ENCODE results near the gene CTDSP2.

The CTDSP2 gene

DNA sequence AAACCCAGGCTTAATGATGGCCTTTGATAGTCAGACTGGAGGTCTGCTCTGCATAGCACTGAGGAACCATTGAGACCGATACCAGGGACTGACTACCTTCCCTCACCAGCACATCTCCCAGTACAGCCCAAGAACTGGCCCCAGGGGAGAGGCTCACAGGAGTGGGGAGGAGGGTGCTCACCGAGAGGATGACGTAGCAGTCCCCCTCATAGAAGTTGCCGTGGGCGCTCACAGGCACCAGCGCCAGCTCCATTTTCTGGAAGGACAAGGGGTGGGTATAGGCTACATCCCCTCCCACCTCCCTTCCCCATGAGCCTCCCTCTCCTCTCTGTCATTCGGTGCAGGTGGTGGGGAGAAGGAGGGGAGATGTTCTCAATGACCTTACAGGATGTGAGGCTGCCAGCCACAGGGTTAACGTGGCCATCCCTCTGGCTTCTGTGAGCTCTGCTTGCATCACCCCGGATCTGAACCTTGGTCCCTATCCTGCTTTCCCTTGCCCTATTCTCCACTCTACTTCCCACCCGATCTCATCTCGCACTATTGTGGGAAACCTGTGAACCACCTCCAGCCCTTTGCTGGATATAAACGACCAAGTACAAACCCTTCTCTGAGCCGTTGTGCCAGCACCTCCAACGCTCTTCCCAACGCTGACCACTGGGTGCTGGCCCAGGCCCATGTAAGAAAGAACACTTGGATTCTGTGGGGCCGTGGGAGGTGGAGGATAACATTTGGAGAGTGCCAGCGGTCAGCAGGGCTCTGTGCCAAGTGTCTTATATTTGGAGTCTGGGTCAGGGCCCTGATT lies 32.4 kb downstream of the CTDSP2 start:
- TF ChIP-seq ZNF274 (IDR thresholded peaks at IDR 0.05; ENCODE audit: low read depth, low read length) = no peak

DNA sequence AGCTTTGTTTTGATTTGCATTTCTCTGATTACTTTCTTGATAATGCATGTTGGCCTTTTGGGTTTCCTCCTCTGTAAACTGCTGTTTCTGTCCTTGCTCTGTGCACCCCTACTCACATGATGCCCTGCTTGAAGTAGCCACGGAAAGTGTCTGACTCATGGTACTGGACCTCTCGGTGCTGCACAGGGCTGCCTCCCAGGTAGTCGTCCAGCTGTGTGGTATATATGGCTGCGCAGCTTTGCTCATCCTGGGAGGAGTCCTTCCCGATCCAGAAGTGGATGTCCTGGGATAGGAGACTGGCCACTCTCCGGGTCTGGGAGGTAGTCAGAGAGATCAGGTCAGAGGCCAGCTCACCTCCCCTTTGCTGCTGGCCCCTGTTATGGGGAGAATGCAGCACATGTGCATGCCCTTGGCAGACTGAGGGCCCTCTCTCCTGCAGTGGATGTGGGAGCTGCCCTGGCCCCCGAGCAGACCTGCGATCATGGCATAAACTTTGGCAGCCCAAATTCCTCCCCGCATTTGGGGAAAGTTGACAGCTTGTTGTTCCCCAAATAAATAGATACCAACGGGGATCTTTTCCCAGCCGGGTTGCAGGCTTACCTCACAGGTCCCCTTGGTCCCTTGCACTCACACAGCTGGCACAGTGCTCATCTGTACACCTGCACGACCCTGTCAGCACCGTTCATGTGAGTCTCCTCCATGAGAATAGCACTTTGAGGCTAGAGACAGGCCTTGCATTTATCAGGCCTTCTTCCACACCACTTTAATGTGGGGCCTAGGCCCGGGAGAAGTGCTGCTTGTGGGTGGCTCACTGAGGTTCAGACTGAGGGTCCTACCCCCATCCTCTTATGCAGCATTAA lies 33.2 kb downstream of the CTDSP2 start:
- H3K4me3 ChIP-seq (ENCODE audit: low read length) = no peak overlapping the region
- TF ChIP-seq ZNF274 (IDR thresholded peaks at IDR 0.05; ENCODE audit: low read depth, low read length) = no peak

More for the DNA sequence above, 32.4 kb downstream of the CTDSP2 start:
- H3K4me3 ChIP-seq (ENCODE audit: low read length) = no peak overlapping the region

- no peak for TF ChIP-seq ZNF274 (IDR thresholded peaks at IDR 0.05; ENCODE audit: low read depth, low read length)
- H3K4me3 ChIP-seq (ENCODE audit: low read length) = no peak overlapping the region
Observed at GRCh38 chr12:57811028-57811755, 35.3 kb downstream of the CTDSP2 start.

DNA sequence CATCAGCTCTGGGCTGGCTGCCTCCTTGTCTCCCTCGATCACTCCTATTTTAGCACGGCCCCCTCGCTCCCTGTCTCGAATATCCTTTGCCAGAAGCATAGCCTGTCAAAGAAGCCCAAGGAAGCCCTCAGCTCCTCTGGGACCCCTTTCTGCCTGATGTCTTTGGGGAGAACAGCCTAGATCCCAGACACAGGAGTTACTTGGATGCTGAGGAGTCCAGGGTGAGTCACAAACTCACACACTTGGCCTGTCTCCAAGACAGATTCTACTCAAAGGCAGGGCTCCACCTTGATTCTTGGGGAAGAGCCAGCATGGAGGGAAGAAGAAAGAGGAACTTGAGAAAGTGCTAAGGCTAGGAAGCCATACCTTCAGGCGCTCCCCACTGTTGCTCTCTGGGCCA lies 36.1 kb downstream of the CTDSP2 start:
- H3K4me3 ChIP-seq (ENCODE audit: low read length) = no peak overlapping the region
- no peak for TF ChIP-seq ZNF274 (IDR thresholded peaks at IDR 0.05; ENCODE audit: low read depth, low read length)

GRCh38 chr12:57809425-57809824 lies 37.1 kb downstream of the CTDSP2 start:
- TF ChIP-seq ZNF274 (IDR thresholded peaks at IDR 0.05; ENCODE audit: low read depth, low read length) = no peak
- no peak overlapping the region for H3K4me3 ChIP-seq (ENCODE audit: low read length)

GRCh38 chr12:57808351-57808750 lies 38.2 kb downstream of the CTDSP2 start:
- H3K4me3 ChIP-seq (ENCODE audit: low read length) = no peak overlapping the region
- TF ChIP-seq ZNF274 (IDR thresholded peaks at IDR 0.05; ENCODE audit: low read depth, low read length) = no peak

DNA sequence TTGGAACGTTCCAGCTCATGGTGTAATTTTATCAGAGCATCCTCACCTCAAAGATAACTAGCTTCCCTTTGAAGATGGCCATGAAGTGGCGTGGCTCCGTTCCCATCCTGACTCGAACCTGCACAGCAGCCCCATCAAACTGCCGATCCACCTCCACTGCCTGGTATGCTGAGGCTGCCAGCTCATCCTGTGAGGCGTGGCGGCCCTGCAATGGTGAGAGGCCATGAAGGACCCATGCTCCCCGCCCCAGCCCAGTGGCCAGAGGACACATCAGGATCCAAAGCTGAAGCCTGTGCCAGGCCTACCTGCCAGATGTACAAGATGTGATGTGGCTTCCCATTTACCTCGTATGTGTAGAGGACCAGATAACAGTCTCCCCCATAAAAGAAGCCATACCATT lies 39.2 kb downstream of the CTDSP2 start:
- H3K4me3 ChIP-seq (ENCODE audit: low read length) = no peak overlapping the region
- no peak for TF ChIP-seq ZNF274 (IDR thresholded peaks at IDR 0.05; ENCODE audit: low read depth, low read length)

GRCh38 chr12:57806677-57807076 lies 39.9 kb downstream of the CTDSP2 start:
- H3K4me3 ChIP-seq (ENCODE audit: low read length) = no peak overlapping the region
- TF ChIP-seq ZNF274 (IDR thresholded peaks at IDR 0.05; ENCODE audit: low read depth, low read length) = no peak

GRCh38 chr12:57803319-57803893 lies 43.1 kb downstream of the CTDSP2 start:
- TF ChIP-seq ZNF274 (IDR thresholded peaks at IDR 0.05; ENCODE audit: low read depth, low read length) = no peak
- H3K4me3 ChIP-seq (ENCODE audit: low read length) = no peak overlapping the region

DNA sequence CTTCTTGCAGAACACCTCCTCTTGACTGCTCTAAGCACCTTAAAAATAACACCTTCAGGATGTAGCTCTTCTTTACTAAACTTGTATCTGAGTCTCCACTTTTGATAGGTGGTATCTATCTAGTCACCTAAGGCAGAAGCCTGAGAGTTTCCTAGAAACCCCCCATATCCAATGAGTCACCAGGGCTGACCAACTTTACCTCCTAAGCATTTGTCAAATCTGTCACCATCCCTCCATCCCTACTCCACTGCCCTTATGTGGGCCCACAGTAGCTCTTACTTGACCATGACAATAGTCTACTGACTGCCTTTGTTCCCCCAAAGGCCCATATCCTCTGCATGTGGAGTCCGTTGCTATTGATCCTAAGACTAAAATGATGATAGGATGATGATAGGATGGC lies 43.9 kb downstream of the CTDSP2 start:
- TF ChIP-seq ZNF274 (IDR thresholded peaks at IDR 0.05; ENCODE audit: low read depth, low read length) = no peak
- no peak overlapping the region for H3K4me3 ChIP-seq (ENCODE audit: low read length)

DNA sequence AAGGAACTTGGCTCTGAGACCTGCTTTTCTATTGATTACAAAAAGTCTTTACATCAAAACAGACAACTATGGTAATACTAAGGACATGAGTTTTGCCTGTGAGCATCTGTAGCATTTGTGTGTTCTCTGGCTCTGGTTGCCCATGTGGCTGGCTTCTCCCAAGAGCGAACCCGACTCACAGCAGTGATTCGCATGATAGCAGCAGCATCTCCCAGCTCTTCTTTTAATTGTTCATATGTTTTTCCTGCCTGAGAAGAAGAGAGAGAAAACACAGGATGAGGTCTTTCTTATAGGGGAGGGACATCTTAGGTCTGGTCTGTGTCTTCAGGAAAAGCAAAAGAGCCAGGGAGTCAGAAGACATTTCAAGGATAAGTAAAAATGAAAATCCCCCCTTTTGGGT lies 45.6 kb downstream of the CTDSP2 start:
- no peak overlapping the region for H3K4me3 ChIP-seq (ENCODE audit: low read length)
- TF ChIP-seq ZNF274 (IDR thresholded peaks at IDR 0.05; ENCODE audit: low read depth, low read length) = no peak

DNA sequence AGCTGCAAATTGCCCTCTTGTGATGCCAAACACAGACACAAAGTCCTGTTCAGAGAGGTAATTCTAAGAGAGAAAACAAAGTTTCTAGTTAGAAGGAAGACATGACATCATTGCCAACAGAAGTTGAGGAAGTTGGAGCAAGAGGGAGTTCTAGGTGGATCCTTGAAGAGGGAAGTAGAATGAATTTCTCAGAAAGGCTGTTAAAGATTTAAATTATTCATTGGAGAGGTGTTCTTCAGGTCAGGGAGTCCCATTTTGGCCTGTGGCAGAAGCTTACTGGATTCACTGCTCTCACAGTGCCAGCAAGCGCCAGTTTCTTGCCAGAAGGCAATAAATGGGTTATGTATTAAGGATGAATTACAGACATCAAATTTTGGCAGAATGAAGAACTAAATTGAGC lies 48.6 kb downstream of the CTDSP2 start:
- TF ChIP-seq ZNF274 (IDR thresholded peaks at IDR 0.05; ENCODE audit: low read depth, low read length) = no peak
- H3K4me3 ChIP-seq (ENCODE audit: low read length) = no peak overlapping the region

DNA sequence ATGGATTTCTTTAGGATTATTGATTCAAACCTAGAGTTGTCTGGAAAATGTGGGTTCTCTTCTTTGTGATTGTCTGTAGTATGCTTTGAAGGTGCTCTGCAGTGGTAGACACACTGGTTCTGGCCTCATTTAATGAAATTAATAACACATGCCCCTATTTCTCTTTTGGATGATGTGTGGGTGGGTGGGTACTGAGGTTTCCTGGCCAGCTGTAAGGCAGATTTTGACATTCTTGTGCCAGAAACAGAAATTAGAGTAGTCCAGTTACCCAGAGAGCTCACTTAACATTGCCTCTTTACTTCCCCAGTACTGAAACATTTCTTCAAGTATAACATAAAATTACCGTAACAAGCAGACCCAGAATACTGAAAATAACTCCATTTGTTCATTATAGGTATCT lies 49.5 kb downstream of the CTDSP2 start:
- no peak for TF ChIP-seq ZNF274 (IDR thresholded peaks at IDR 0.05; ENCODE audit: low read depth, low read length)
- no peak overlapping the region for H3K4me3 ChIP-seq (ENCODE audit: low read length)

GRCh38 chr12:57795354-57795753 lies 51.2 kb downstream of the CTDSP2 start:
- no peak overlapping the region for H3K4me3 ChIP-seq (ENCODE audit: low read length)
- no peak for TF ChIP-seq ZNF274 (IDR thresholded peaks at IDR 0.05; ENCODE audit: low read depth, low read length)

Measured in GM08714 (cell line).